Body of pancreas (tissue), 4 donors: Measurements from ENCODE around the gene CCDC141.

ENCODE experiments used
- CTCF ChIP-seq, 7 experiments: fragments of 450-650 bp in 4 of 7; fragments of 200-600 bp in 3 of 7; sonication (generic) in 3 of 7; IDR thresholded peaks; one replicate each; pipeline ENCODE4 v1.5.1; 2016 to 2019; ENCODE audit warnings: antibody characterized with exemption in 7 of 7
- POLR2A ChIP-seq, 3 donors: fragments of 450-650 bp; IDR thresholded peaks; one replicate each; pipeline ENCODE4 v1.6.1; 2016; ENCODE audit warnings: antibody characterized with exemption in 3 of 3, mild to moderate bottlenecking in 2 of 3

DNA sequence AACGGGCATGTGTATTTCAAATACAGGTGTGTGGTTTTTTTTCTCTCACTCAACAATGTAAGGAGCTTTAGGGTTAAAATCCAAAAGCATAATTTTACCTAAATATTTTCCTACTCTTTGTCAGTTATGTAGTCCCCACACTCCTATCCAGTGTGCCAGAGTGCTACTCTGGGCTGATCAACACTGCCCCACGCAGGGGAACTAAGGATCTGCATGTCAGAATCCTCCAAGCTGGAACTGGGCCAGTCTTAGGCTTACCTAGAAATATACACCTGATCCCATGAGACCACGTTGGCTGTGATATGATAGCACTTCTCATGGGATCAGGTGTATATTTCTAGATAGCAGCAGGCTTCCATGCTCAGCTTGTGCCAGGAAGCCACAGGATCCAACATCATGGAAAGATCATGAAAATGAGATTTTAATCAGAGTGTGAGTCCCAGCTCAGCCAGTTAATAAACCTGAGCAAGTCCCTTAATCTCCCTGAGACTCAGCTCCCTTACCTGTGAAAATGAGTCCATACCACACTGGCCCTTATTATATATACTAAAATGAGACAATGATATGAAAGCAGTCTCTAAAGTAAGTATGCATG, 29.7 kb downstream of the CCDC141 start:
- TF ChIP-seq CTCF (IDR thresholded peaks at IDR 0.05) (peak; percentile 6 to 59 (median 23)), POLR2A (IDR thresholded peaks at IDR 0.05) (no peak)
